OCI-LY1 (cell line): ENCODE results near the gene TMEM203.

Source experiments
- H2AFZ ChIP-seq: fragments of 200-600 bp; sonication (generic), shearing (Covaris generic); 2 replicates; pipeline ENCODE4 v1.6.0; 2014; ENCODE audit warnings: antibody characterized with exemption, mild to moderate bottlenecking, low read length
- H3F3A ChIP-seq: fragments of 200-600 bp; sonication (generic), shearing (Covaris generic); 2 replicates; pipeline ENCODE4 v1.6.0; 2014; ENCODE audit warnings: mild to moderate bottlenecking, antibody characterized with exemption, low read length, moderate library complexity; ENCODE audit not compliant: insufficient read depth
- H3K27ac ChIP-seq: fragments of 200-600 bp; sonication (generic); 2 replicates; pipeline ENCODE4 v1.5.1; 2014; ENCODE audit warnings: low read length, mixed run types, mild to moderate bottlenecking, low read depth; ENCODE audit not compliant: poor library complexity, severe bottlenecking
- H3K27me3 ChIP-seq: fragments of 200-600 bp; sonication (generic); 2 replicates; pipeline ENCODE4 v1.6.0; 2014; ENCODE audit warnings: antibody characterized with exemption, mild to moderate bottlenecking, low read length, moderate library complexity; ENCODE audit not compliant: insufficient read depth
- H3K36me3 ChIP-seq: fragments of 200-600 bp; sonication (generic); 2 replicates; pipeline ENCODE4 v1.6.1; 2014; ENCODE audit warnings: mild to moderate bottlenecking, antibody characterized with exemption, low read length, moderate library complexity, mixed read lengths; ENCODE audit not compliant: insufficient read depth
- H3K4me1 ChIP-seq: fragments of 200-600 bp; sonication (generic); 2 replicates; pipeline ENCODE4 v1.5.1; 2014; ENCODE audit warnings: mild to moderate bottlenecking, low read length, moderate library complexity; ENCODE audit not compliant: insufficient read depth, severe bottlenecking
- H3K4me2 ChIP-seq: fragments of 200-600 bp; sonication (generic), shearing (Covaris generic); 2 replicates; pipeline ENCODE4 v1.6.1; 2014; ENCODE audit warnings: low read length
- H3K4me3 ChIP-seq: fragments of 200-600 bp; sonication (generic); 2 replicates; pipeline ENCODE4 v1.5.1; 2014; ENCODE audit warnings: low read length, low read depth, mild to moderate bottlenecking, mixed read lengths; ENCODE audit not compliant: poor library complexity, severe bottlenecking
- H3K79me2 ChIP-seq: fragments of 200-600 bp; shearing (Covaris generic); 2 replicates; pipeline ENCODE4 v1.6.1; 2016; ENCODE audit warnings: mixed run types, low read length, mixed read lengths; ENCODE audit not compliant: insufficient read depth
- H3K9ac ChIP-seq: fragments of 200-600 bp; sonication (generic), shearing (Covaris generic); 2 replicates; pipeline ENCODE4 v1.6.1; 2014; ENCODE audit warnings: mild to moderate bottlenecking, low read length, mixed read lengths
- H3K9me2 ChIP-seq: fragments of 200-600 bp; sonication (generic), shearing (Covaris generic); 2 replicates; pipeline ENCODE4 v1.6.1; 2014; ENCODE audit warnings: low read depth, mild to moderate bottlenecking, low read length, mixed read lengths
- H3K9me3 ChIP-seq: fragments of 200-600 bp; shearing (Covaris generic); 2 replicates; pipeline ENCODE4 v1.6.1; 2014; ENCODE audit warnings: low read length, mixed read lengths
- H4K20me1 ChIP-seq: fragments of 200-600 bp; sonication (generic), shearing (Covaris generic); 2 replicates; pipeline ENCODE4 v1.6.0; 2016; ENCODE audit warnings: mild to moderate bottlenecking, low read length; ENCODE audit not compliant: insufficient read depth
- CTCF ChIP-seq: fragments of 200-600 bp; sonication (generic), shearing (Covaris generic); IDR thresholded peaks from 2 replicates; pipeline ENCODE4 v1.5.1; 2017; ENCODE audit warnings: mild to moderate bottlenecking, antibody characterized with exemption, low read length, moderate library complexity, mixed read lengths
- EZH2 ChIP-seq: fragments of 200-600 bp; sonication (generic), shearing (Covaris generic); IDR thresholded peaks from 2 replicates; pipeline ENCODE4 v1.8.0; 2017; ENCODE audit warnings: borderline replicate concordance, mixed run types, mild to moderate bottlenecking, antibody characterized with exemption, low read length, moderate library complexity, mixed read lengths

TMEM203 gene

GRCh38 chr9:137164370-137165249 lies 40.8 kb downstream of the TMEM203 start:
- Histone ChIP-seq H3K27me3 (peaks cover 21% of the 10 kb centered on the region), H3K4me1 (peaks cover 3% of the 10 kb centered on the region), H3K36me3 (no peaks in the 10 kb centered on the region), H3K9me3 (no peaks in the 10 kb centered on the region), H3K9ac (no peak overlapping the region), H3K4me3 (no peak overlapping the region), H3K79me2 (no peaks in the 10 kb centered on the region), H3K9me2 (no peaks in the 10 kb centered on the region), H3K27ac (no peak overlapping the region), H2AFZ (no peak overlapping the region), H4K20me1 (no peaks in the 10 kb centered on the region), H3F3A (no peaks in the 10 kb centered on the region), H3K4me2 (no peak overlapping the region)
- TF ChIP-seq CTCF (no peak), EZH2 (no peak)

GRCh38 chr9:137163805-137164204 lies 41.6 kb downstream of the TMEM203 start:
- Histone ChIP-seq H2AFZ (no peak overlapping the region), H3K27me3 (peaks cover 24% of the 10 kb centered on the region), H3K27ac (no peak overlapping the region), H3K4me1 (peaks cover under 1% of the 10 kb centered on the region), H3K4me3 (no peak overlapping the region), H3K9me2 (no peaks in the 10 kb centered on the region), H3K9ac (no peak overlapping the region), H3F3A (no peaks in the 10 kb centered on the region), H3K9me3 (no peaks in the 10 kb centered on the region), H3K79me2 (no peaks in the 10 kb centered on the region), H3K36me3 (no peaks in the 10 kb centered on the region), H3K4me2 (no peak overlapping the region), H4K20me1 (no peaks in the 10 kb centered on the region)
- no peak for TF ChIP-seq CTCF
- no peak for TF ChIP-seq EZH2

GRCh38 chr9:137163365-137163715 lies 42.1 kb downstream of the TMEM203 start:
- H3K36me3 ChIP-seq, result no peaks in the 10 kb centered on the region
- no peak overlapping the region for H2AFZ ChIP-seq
- no peaks in the 10 kb centered on the region for H3K79me2 ChIP-seq
- H3K4me3 ChIP-seq, result no peak overlapping the region
- no peak overlapping the region for H3K9ac ChIP-seq
- no peak overlapping the region for H3K4me2 ChIP-seq
- no peak overlapping the region for H3K27ac ChIP-seq
- H3K4me1 ChIP-seq, result peaks cover 4% of the 10 kb centered on the region
- no peaks in the 10 kb centered on the region for H3F3A ChIP-seq
- no peaks in the 10 kb centered on the region for H4K20me1 ChIP-seq
- H3K9me2 ChIP-seq, result no peaks in the 10 kb centered on the region
- H3K27me3 ChIP-seq, result peaks cover 24% of the 10 kb centered on the region
- H3K9me3 ChIP-seq, result no peaks in the 10 kb centered on the region
- TF ChIP-seq CTCF (no peak), EZH2 (no peak)
